GM15510 (cell line): Measurements from ENCODE around the gene VWA5A.

ENCODE experiments used
- POLR2A ChIP-seq: IDR thresholded peaks from 3 replicates; pipeline ENCODE4 v1.6.1; 2011; ENCODE audit warnings: borderline replicate concordance; ENCODE audit not compliant: insufficient read length; ENCODE audit errors: extremely low read depth

VWA5A gene

DNA sequence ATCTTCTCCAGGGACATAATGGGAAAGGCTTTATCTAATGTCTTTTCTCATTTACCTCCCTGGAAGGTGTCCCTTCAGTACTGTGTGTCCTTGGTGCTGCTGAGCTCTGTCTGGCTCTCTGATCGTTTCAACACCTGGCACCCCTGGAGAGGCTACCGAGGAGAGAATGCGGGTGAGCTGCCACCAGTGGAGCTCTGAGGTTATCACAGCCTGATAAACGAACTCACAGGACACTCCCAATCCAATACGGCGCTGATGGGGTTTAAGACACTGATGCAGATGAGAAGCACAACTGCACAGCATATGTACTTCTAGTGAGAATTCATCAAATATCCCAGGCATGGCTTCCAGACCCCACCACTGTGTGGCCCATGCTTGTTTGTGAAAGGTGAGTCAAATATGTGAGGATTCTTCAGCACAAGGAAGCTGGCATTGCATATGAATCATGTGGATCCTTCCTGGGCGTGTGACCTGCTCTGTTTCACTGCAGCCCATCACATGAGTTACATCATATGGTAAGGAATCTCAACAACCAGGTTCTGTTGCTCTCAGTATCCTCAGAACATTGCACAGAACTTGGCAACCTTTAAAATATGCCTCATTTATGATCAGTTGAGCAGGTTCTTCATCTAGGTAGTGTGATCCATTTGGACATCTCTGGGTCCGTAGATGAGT, 34.8 kb upstream of the VWA5A start:
- TF ChIP-seq POLR2A, result no peak

- no peak for TF ChIP-seq POLR2A
These were observed 33.8 kb upstream of the VWA5A start for GRCh38 chr11:124081483-124081882.

- TF ChIP-seq POLR2A, result no peak
These were observed 32.9 kb upstream of the VWA5A start for GRCh38 chr11:124082371-124082770.

GRCh38 chr11:124085583-124085982, 29.7 kb upstream of the VWA5A start:
- no peak for TF ChIP-seq POLR2A

DNA sequence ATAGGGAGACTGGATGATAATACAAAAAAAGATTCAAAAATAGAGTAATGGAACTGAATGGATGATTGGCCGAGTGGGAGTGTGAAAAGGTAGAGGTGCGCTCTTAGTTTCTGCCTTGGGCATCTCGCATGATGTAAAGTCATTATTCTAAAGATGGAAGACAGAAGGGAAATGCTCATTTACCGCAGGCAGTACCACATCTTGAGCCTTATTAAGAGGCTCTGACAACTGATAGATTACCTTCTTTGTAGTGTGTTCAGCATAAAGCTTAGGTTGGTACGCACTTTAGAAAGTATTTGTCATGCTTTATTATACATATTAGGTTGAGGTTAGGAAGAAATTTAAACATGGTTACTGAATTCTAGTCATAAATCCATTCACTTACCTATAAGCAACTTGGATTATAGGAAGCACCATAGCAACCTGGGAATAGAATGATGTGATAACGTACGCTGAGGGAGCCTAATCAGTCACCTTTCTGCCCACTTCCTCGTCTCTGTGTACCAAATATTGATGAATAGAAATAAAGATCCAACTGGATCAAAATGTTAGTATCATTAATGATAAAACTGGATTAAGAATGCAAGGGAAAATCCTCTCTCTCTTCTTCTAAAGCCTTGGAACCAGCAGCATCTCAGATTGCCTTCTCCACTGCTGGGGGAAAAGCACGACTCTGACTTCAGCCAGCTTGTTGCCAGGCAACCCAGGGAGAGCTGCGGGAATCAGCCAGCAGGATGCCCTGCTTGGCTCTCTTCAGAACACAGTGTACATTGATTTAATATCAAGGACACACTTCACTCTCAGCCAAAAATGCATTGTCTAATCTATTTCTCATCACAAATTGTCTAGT, 29.0 kb upstream of the VWA5A start:
- no peak for TF ChIP-seq POLR2A

- TF ChIP-seq POLR2A, result no peak
These were observed 24.3 kb upstream of the VWA5A start for GRCh38 chr11:124090996-124091395.

DNA sequence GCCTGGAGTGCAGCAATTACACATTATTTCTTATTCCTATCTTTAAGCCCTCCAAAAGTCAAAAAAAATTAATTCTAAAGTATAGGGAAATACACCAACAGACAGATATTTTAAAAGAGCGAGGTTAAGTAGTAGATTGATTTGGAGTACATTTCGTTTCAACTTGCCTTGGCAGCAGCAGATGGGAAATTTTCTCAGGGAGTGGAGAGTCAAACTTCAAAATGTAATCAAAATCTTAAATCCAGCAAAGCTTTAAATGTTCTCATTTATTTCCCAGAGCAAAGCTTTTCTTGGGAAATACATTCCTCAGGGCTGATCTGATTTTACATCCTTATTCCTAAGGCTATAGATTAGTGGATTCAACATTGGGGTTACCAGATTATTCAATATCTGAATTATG, 21.9 kb upstream of the VWA5A start:
- no peak for TF ChIP-seq POLR2A

- TF ChIP-seq POLR2A, result no peak
These were observed 20.5 kb upstream of the VWA5A start for GRCh38 chr11:124094731-124095130.

GRCh38 chr11:124096364-124096763, 18.9 kb upstream of the VWA5A start:
- TF ChIP-seq POLR2A, result no peak

- TF ChIP-seq POLR2A, result no peak
These were observed 17.1 kb upstream of the VWA5A start for GRCh38 chr11:124098141-124098540.

GRCh38 chr11:124101737-124102136, 13.5 kb upstream of the VWA5A start:
- TF ChIP-seq POLR2A, result no peak

DNA sequence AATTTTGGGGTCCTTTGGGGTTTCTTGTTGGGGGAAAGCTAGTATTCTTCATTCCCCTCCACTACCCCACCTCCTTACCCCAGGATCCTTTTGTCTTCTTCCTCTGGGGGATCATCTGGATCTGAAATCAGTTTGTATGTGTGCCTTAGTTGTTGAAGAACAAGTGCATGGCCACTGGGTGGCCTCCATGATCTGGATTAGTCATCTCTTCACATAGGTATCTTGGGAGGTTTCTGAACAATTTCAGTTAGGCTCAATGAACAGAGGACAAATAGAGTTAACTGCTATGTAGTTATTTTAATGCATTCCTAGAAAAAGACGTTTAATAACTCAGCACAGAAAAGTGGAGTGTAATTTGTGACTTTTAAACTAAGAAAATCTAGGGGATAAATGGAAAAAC, 7.1 kb upstream of the VWA5A start:
- no peak for TF ChIP-seq POLR2A

GRCh38 chr11:124109377-124109776, 5.9 kb upstream of the VWA5A start:
- TF ChIP-seq POLR2A, result no peak

GRCh38 chr11:124110201-124110600, 5.0 kb upstream of the VWA5A start:
- TF ChIP-seq POLR2A, result no peak

DNA sequence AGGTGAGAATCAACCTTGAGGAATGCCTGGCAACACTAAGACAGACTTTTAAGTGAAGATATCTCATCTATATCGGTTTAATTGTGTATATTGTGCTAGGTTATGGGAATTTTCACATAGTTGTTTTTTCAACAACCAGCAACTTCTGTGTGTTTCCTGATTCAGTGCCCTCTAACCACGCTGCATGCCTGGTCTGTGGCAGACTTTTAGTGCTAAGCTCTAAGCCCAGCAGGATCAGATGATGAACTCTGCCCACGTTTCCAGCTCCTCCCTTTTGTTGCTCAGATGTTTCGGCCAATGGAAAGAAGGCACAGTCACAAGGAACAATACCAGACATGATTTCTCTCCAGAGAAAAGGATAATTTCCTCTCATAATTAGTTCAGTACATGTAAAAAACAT, 1.4 kb upstream of the VWA5A start:
- no peak for TF ChIP-seq POLR2A
